ENCODE measurements around the gene BMP2.

BMP2 gene

GRCh38 chr20:6756693-6757595 lies 10.5 kb upstream of the BMP2 start:
- DNase-seq (ENCODE audit: low spot score in 2 of 2) (no peak), ATAC-seq (no peak)
- peaks cover 6% of the 10 kb centered on the region for H3K9me3 Mint-ChIP-seq
- no peak overlapping the region for H3K4me3 Mint-ChIP-seq
- H3K36me3 Mint-ChIP-seq, result no peaks in the 10 kb centered on the region
- no peaks in the 10 kb centered on the region for H3K4me1 Mint-ChIP-seq
- H3K27ac Mint-ChIP-seq, result no peak overlapping the region

- no peak for ATAC-seq
- no peaks in the 10 kb centered on the region for H3K36me3 Mint-ChIP-seq
- H3K4me1 Mint-ChIP-seq, result no peaks in the 10 kb centered on the region
- no peak for DNase-seq (ENCODE audit: low spot score in 2 of 2)
- H3K4me3 Mint-ChIP-seq, result no peak overlapping the region
- H3K9me3 Mint-ChIP-seq, result no peaks in the 10 kb centered on the region
- H3K27ac Mint-ChIP-seq, result no peak overlapping the region
Measured at GRCh38 chr20:6764619-6765018, 2.9 kb upstream of the BMP2 start.

- no peaks in the 10 kb centered on the region for H3K36me3 Mint-ChIP-seq
- H3K27ac Mint-ChIP-seq, result no peak overlapping the region
- H3K9me3 Mint-ChIP-seq, result no peaks in the 10 kb centered on the region
- no peaks in the 10 kb centered on the region for H3K4me1 Mint-ChIP-seq
- no peak overlapping the region for H3K4me3 Mint-ChIP-seq
- DNase-seq (ENCODE audit: low spot score in 2 of 2) (no peak), ATAC-seq (no peak)
Measured at GRCh38 chr20:6765469-6766058, 1.9 kb upstream of the BMP2 start.

DNA sequence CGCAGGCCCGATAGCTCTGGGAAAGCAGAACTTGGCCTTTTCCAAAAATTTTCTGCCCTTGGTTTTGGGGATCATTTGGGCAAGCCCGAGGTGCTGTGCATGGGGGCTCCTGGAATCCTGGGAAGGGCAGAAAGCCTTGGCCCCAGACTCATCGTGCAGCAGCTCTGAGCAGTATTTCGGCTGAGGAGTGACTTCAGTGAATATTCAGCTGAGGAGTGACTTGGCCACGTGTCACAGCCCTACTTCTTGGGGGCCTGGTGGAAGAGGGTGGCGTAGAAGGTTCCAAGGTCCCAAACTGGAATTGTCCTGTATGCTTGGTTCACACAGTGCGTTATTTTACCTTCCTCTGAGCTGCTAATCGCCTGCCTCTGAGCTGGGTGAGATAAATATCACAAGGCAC lies 1.1 kb upstream of the BMP2 start:
- H3K4me3 Mint-ChIP-seq, result no peak overlapping the region
- no peak for DNase-seq (ENCODE audit: low spot score in 2 of 2)
- H3K27ac Mint-ChIP-seq, result no peak overlapping the region
- no peak for ATAC-seq
- no peaks in the 10 kb centered on the region for H3K4me1 Mint-ChIP-seq
- no peaks in the 10 kb centered on the region for H3K36me3 Mint-ChIP-seq
- H3K9me3 Mint-ChIP-seq, result no peaks in the 10 kb centered on the region

- ATAC-seq (no peak), DNase-seq (ENCODE audit: low spot score in 2 of 2) (no peak)
- Mint-ChIP-seq H3K4me1 (no peaks in the 10 kb centered on the region), H3K36me3 (no peaks in the 10 kb centered on the region), H3K9me3 (no peaks in the 10 kb centered on the region), H3K4me3 (no peak overlapping the region), H3K27ac (no peak overlapping the region)
Measured at GRCh38 chr20:6767126-6767535, 355 bp upstream of the BMP2 start.

DNA sequence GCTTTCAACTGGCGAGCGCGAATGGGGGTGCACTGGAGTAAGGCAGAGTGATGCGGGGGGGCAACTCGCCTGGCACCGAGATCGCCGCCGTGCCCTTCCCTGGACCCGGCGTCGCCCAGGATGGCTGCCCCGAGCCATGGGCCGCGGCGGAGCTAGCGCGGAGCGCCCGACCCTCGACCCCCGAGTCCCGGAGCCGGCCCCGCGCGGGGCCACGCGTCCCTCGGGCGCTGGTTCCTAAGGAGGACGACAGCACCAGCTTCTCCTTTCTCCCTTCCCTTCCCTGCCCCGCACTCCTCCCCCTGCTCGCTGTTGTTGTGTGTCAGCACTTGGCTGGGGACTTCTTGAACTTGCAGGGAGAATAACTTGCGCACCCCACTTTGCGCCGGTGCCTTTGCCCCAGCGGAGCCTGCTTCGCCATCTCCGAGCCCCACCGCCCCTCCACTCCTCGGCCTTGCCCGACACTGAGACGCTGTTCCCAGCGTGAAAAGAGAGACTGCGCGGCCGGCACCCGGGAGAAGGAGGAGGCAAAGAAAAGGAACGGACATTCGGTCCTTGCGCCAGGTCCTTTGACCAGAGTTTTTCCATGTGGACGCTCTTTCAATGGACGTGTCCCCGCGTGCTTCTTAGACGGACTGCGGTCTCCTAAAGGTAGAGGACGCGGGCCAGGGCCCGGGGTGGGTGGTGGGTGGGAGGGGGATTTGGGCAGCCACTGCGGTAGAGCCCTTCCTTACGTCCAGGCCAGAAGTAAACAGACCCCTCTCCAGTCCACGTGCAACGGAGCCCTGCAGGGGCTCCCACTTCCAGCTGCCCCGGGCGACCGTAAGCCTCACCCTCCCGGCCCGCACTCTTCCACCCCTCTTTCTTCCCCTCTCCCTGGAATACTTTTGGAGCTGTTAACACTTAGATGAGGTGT lies 998 bp downstream of the BMP2 start:
- no peaks in the 10 kb centered on the region for H3K36me3 Mint-ChIP-seq
- H3K9me3 Mint-ChIP-seq, result no peaks in the 10 kb centered on the region
- no peak for DNase-seq (ENCODE audit: low spot score in 2 of 2)
- H3K27ac Mint-ChIP-seq, result no peak overlapping the region
- no peaks in the 10 kb centered on the region for H3K4me1 Mint-ChIP-seq
- ATAC-seq, result peak; percentile 6
- no peak overlapping the region for H3K4me3 Mint-ChIP-seq

DNA sequence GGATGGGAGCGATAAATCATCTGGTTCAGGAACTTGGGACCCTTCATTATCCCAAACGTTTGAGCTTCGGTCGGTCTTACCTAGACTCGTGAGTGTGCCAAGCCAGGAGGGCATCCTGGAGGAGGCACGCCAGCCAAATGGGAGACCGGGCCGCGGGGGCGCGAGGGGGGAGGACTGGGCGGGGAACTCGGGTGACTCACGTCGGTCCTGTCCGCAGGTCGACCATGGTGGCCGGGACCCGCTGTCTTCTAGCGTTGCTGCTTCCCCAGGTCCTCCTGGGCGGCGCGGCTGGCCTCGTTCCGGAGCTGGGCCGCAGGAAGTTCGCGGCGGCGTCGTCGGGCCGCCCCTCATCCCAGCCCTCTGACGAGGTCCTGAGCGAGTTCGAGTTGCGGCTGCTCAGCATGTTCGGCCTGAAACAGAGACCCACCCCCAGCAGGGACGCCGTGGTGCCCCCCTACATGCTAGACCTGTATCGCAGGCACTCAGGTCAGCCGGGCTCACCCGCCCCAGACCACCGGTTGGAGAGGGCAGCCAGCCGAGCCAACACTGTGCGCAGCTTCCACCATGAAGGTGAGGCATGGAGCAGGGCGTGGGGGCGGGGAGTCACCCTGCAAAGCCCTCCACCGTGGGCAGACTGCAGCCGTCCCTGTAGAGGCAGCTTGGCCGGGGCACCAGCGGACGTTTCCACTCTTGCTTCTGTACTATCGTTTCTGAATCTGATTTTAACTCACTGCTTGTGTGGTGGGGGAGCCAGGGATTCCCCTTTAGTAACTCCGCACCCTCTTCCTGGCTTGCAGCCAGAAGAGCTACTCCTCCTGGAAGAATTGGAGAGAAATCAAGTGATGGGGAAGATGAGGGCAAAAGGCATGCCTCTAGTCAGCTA lies 2.7 kb downstream of the BMP2 start:
- Mint-ChIP-seq H3K36me3 (no peaks in the 10 kb centered on the region), H3K4me3 (no peak overlapping the region), H3K27ac (no peak overlapping the region), H3K4me1 (no peaks in the 10 kb centered on the region), H3K9me3 (no peaks in the 10 kb centered on the region)
- ATAC-seq (peak; percentile 19), DNase-seq (ENCODE audit: low spot score in 2 of 2) (no peak)

GRCh38 chr20:6770786-6771100 lies 3.3 kb downstream of the BMP2 start:
- H3K36me3 Mint-ChIP-seq, result no peaks in the 10 kb centered on the region
- H3K4me1 Mint-ChIP-seq, result no peaks in the 10 kb centered on the region
- H3K9me3 Mint-ChIP-seq, result no peaks in the 10 kb centered on the region
- DNase-seq (ENCODE audit: low spot score in 2 of 2), result no peak
- H3K4me3 Mint-ChIP-seq, result no peak overlapping the region
- ATAC-seq, result no peak
- H3K27ac Mint-ChIP-seq, result no peak overlapping the region

- no peaks in the 10 kb centered on the region for H3K9me3 Mint-ChIP-seq
- ATAC-seq, result no peak
- H3K4me1 Mint-ChIP-seq, result no peaks in the 10 kb centered on the region
- no peak for DNase-seq (ENCODE audit: low spot score in 2 of 2)
- no peak overlapping the region for H3K4me3 Mint-ChIP-seq
- H3K36me3 Mint-ChIP-seq, result no peaks in the 10 kb centered on the region
- no peak overlapping the region for H3K27ac Mint-ChIP-seq
Measured at GRCh38 chr20:6780433-6781190, 13.1 kb downstream of the BMP2 start.

DNA sequence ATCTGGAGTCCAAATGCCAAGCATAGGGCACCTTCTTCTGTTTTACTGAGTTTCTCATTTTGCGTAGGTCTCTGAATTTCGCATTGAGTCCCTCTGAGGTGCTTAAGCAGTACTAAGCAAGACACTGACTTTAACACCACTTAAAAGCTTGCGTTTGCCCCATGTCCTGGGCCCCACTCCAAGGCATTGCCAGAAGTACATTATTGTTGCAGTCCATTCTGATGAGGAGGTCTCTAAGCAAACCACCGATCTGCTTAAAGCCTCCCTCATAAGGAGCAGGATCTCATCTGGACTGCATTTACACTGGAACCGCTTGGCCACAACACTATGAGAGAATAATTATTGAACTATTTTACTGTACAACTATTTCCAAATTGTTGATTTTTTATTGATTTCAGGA lies 16.3 kb downstream of the BMP2 start:
- no peaks in the 10 kb centered on the region for H3K36me3 Mint-ChIP-seq
- H3K27ac Mint-ChIP-seq, result no peak overlapping the region
- no peak overlapping the region for H3K4me3 Mint-ChIP-seq
- no peaks in the 10 kb centered on the region for H3K4me1 Mint-ChIP-seq
- no peaks in the 10 kb centered on the region for H3K9me3 Mint-ChIP-seq
- no peak for ATAC-seq
- no peak for DNase-seq (ENCODE audit: low spot score in 2 of 2)

DNA sequence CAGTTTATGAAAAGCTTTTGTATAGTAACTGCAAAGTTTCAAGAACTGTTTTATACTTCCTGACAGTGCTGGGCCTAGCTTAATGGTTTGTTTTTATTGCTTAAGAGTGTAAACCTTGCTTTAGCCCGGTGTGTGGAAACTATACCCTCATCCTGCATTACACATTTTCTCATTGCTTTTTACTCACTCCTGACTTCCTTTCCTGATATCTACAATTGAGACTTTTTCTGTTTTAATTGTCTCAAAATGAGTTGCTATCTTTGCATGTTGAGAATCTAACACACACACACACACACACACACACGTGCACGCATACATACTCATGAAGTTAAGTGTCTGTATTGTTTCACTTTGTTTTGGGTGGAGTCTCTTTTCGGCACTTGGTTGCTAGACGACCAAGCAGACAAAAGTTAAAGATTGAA lies 16.7 kb downstream of the BMP2 start:
- DNase-seq (ENCODE audit: low spot score in 2 of 2) (no peak), ATAC-seq (no peak)
- Mint-ChIP-seq H3K9me3 (no peaks in the 10 kb centered on the region), H3K4me3 (no peak overlapping the region), H3K27ac (no peak overlapping the region), H3K4me1 (no peaks in the 10 kb centered on the region), H3K36me3 (no peaks in the 10 kb centered on the region)

- Mint-ChIP-seq H3K4me1 (no peaks in the 10 kb centered on the region), H3K4me3 (no peak overlapping the region), H3K36me3 (no peaks in the 10 kb centered on the region), H3K9me3 (peaks cover 2% of the 10 kb centered on the region), H3K27ac (no peak overlapping the region)
- ATAC-seq (no peak), DNase-seq (ENCODE audit: low spot score in 2 of 2) (no peak)
Measured at GRCh38 chr20:6784767-6785166, 17.3 kb downstream of the BMP2 start.

DNA sequence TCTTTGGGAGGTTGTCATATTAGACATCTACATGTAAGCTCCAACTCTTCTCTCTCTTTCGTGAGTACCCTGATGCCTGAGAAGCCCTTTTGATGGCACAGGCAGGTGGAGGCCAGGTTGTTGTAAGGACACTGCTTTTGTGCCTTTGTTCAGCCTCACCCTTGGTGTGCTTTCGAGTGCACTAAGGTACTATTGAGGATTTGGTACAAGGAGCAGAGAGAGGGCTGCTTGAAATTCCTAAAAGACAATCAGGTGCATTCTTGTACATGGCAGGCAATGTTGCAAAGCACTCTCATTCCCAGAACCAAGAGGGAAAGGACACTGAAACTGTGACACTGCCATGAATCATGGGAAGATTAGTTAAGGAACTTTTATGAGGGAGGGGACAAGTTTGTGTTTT lies 19.1 kb downstream of the BMP2 start:
- no peak for DNase-seq (ENCODE audit: low spot score in 2 of 2)
- Mint-ChIP-seq H3K4me1 (no peaks in the 10 kb centered on the region), H3K36me3 (no peaks in the 10 kb centered on the region), H3K27ac (no peak overlapping the region), H3K4me3 (no peak overlapping the region), H3K9me3 (peaks cover 2% of the 10 kb centered on the region)
- no peak for ATAC-seq

DNA sequence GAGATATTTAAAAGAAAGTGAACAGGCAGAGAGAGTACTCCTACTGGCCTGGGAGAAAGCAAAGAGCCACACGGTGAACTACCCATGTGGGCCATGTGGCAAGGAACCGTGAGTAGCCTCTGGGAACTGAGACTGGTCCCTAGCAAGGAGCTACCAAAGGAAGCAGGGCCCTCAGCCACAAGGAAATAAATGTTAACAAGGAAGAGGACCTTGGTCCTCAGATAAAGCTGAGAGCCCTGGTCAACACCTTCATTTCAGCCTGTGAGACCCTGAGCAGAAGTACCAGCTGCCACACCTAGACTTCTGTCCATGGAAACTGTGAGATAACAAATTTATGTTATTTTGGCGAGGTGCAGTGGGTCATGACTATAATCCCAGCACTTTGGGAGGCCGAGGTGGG lies 25.3 kb downstream of the BMP2 start:
- H3K4me1 Mint-ChIP-seq, result no peaks in the 10 kb centered on the region
- peaks cover 19% of the 10 kb centered on the region for H3K9me3 Mint-ChIP-seq
- no peaks in the 10 kb centered on the region for H3K36me3 Mint-ChIP-seq
- no peak overlapping the region for H3K27ac Mint-ChIP-seq
- H3K4me3 Mint-ChIP-seq, result no peak overlapping the region
- no peak for DNase-seq (ENCODE audit: low spot score in 2 of 2)
- ATAC-seq, result no peak
